SKM-1 (cell line): ENCODE results near the gene ONECUT3.

Experiments used
- DNase-seq: peaks from one replicate; lab custom pipeline; 2025; ENCODE audit not compliant: unreplicated experiment; lab: John Stamatoyannopoulos, UW

Gene ONECUT3

GRCh38 chr19:1828279-1829238, 75.3 kb downstream of the ONECUT3 start:
- DNase-seq: no peak

GRCh38 chr19:1829958-1830357, 76.7 kb downstream of the ONECUT3 start:
- DNase-seq: no peak

GRCh38 chr19:1830568-1830967, 77.3 kb downstream of the ONECUT3 start:
- no peak for DNase-seq
